H1 (cell line): ENCODE data around the gene AGER. TPM values are rescaled to one million over a fixed set of nuclear protein-coding genes. Genes with fewer than 3 reads are reported as not detected.

Experiments
- ATF3 ChIP-seq: IDR thresholded peaks from 2 replicates; pipeline ENCODE4 v1.6.1; 2011; ENCODE audit warnings: low read depth, mild to moderate bottlenecking, low read length; ENCODE audit not compliant: insufficient read depth
- CTBP2 ChIP-seq: IDR thresholded peaks from 2 replicates; pipeline ENCODE4 v1.7.0; 2011; ENCODE audit warnings: borderline replicate concordance, mild to moderate bottlenecking, moderate library complexity, mixed read lengths, low read length; ENCODE audit not compliant: insufficient read depth, insufficient read length
- GTF2F1 ChIP-seq: IDR thresholded peaks from 2 replicates; pipeline ENCODE4 v1.6.1; 2012; ENCODE audit warnings: low read depth, low read length, improper control_type of control experiment, borderline replicate concordance
- POU5F1 ChIP-seq: IDR thresholded peaks from 2 replicates; pipeline ENCODE4 v1.6.1; 2011; ENCODE audit warnings: low read depth, mild to moderate bottlenecking, low read length, moderate library complexity
- SIN3A ChIP-seq, 2 experiments: IDR thresholded peaks in 1 of 2; conservative IDR thresholded peaks in 1 of 2; 2 replicates each; pipeline ENCODE4 v1.6.1; 2011 to 2012; ENCODE audit warnings: low read length in 2 of 2, improper control_type of control experiment in 1 of 2, low read depth in 1 of 2, mild to moderate bottlenecking in 1 of 2
- SP4 ChIP-seq: IDR thresholded peaks from 2 replicates; pipeline ENCODE4 v1.6.1; 2012; ENCODE audit warnings: low read length, inconsistent platforms
- SRF ChIP-seq: IDR thresholded peaks from 2 replicates; pipeline ENCODE4 v1.6.1; 2011; ENCODE audit warnings: mild to moderate bottlenecking, low read depth, low read length, moderate library complexity
- SUZ12 ChIP-seq: fragments of 200-600 bp; sonication (generic); IDR thresholded peaks from 2 replicates; pipeline ENCODE4 v1.6.1; 2012; ENCODE audit warnings: mild to moderate bottlenecking, inconsistent platforms, low read length, moderate library complexity, mixed read lengths
- polyA plus RNA-seq, 7 experiments: library from polyadenylated mRNA; depleted of rRNA in 3 of 7; stranded (reverse) in 5 of 7; unstranded in 2 of 7; fragments of >200 nt in 5 of 7; fragments of 200-250 nt in 2 of 7; gene quantifications; 1 replicate in 5 of 7; 2 replicates in 1 of 7; 4 replicates in 1 of 7; pipeline versions ENCODE4 v1.2.1 to v1.2.3, GENCODE V29; 2011 to 2013; ENCODE audit warnings: missing spikeins in 2 of 7, mixed read lengths in 2 of 7
- total RNA-seq: library from RNA; stranded (reverse); fragmentation: NEBNext Ultra II Directional; extraction: Animal tissue kit (Norgen Biotek cat#: 25700); gene quantifications from 2 replicates; pipeline ENCODE4 v1.2.1, GENCODE V29; 2021

Gene AGER
- total and polyA plus RNA-seq, 2 of the 8 experiments (the other 6 are each of a cell fraction or from before 2014, with no cell fraction given), result 3.8 to 10.9 TPM

- no peak for TF ChIP-seq CTBP2
- TF ChIP-seq POU5F1, result no peak
- no peak for TF ChIP-seq GTF2F1
- TF ChIP-seq ATF3, result no peak
- no peak for TF ChIP-seq SIN3A (conservative IDR thresholded peaks at IDR 0.05 in 1 of 2, IDR thresholded peaks at IDR 0.05 in 1 of 2; ENCODE audit: low read depth in 1 of 2, low read length in 2 of 2)
- TF ChIP-seq SP4, result no peak
- TF ChIP-seq SUZ12, result no peak
- TF ChIP-seq SRF, result no peak
Measured at GRCh38 chr6:32168350-32168749, 15.7 kb downstream of the AGER start (continued).
